ENCODE measurements around the gene MYPOP.
A peak's percentile ranks its signal among the peaks of the same experiment; 100 is the strongest.

MYPOP gene, protein sequence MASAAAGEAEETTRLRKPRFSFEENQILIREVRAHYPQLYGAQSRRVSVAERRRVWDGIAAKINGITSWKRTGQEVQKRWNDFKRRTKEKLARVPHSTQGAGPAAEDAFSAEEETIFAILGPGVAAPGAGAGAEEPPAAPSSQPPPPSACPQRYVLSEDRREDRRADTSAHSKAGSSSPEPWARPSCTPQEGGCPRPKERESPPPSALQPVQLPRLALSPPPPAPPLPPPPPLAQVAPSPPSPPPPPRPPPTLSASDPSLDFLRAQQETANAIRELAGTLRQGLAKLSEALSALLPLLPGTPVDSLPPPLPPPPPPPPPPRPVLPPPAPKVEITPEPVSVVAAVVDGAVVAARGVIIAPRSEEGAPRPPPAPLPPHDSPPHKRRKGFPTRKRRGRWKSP

GRCh38 chr19:45901912-45902650 is at the start of gene MYPOP:
MYPOP (minus strand) TSS chr19:45902613; CDS start chr19:45901773, 840 bp downstream.
- DNase-seq: no peak

GRCh38 chr19:45947926-45948325 is 45.5 kb upstream of the MYPOP start:
- no peak for DNase-seq

- DNase-seq: no peak
Measured at GRCh38 chr19:45940515-45940805, 38.0 kb upstream of the MYPOP start.

DNA sequence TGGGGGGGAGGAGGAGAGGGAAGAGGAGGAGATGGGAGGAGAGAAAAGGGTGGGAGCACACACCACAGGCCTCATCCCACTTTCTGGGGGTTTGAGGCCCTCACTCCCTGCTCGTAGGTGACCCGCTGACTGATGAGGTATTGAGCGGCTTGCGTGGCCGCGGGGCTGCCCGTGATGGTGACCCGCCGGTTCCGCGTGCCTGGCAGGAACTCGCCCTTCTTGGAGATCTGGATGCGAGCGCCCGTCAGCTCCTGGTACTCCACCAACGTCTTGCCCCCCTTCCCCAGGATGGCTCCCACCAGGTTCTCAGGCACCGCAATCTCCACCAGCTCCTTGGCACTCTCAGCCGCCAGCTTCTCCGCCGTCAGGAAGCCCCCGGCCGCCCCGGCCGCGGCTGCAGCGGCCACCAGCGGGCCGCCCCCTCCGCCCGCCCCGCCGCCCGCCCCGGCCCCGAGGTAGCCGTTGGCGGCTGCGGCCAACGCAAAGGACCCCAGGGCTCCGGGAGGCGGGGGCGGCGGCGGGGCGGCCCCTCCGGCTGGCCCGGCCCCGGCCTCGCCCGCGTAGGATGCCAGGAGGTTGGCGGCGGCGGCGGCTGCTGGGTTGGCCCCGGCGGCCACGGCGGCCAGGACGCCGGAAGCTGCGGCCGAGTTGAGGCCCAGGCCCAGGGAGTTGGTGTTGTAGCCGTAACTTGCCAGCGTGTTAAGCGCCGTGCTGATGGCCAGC is 37.5 kb upstream of the MYPOP start:
- DNase-seq: no peak

DNA sequence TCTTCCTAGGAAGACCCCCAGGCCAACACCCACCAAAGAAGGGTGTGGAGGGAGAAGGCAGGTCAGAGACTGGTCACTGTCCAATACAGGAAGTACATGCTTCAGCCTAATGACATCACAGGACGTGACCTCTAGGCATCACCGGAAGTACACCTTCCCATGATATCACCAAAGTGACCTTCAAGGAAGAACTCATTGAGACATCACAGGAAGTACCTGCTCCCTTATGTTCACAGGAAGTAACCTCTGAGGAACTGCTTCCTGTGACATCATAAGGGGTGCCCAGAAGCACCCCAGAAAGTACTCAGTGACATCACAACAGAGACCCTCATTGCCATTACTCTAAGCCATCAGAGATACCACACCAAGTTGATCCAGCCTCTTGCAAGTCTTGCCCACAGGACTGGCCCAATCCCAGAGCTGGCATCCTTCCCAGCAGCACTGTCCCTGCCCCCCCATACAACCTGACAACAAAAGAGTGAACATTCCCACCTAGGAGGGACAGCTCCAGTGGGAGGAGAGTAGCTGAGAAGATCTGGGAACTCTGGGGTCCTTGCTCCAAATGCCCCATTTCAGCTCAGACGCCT is 36.4 kb upstream of the MYPOP start:
- no peak for DNase-seq

DNA sequence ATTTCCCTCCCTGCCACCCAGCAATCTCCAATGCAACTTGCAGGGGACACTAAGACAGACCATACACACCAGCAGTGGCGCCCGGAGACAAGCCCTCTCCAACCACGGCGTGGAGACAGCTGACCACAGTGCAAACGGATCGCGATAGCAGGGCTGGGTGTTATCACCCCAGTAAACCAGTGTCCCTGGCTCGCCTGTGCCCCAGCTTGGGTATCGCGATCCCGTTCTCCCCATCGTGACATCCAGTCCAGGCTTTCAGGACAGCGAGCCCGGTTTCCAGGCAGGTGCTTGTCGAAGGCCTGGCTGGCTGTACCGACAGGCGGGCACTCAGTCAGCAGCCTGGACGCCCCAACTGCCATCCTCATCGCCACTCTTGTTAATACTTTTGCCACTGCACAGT is 32.9 kb upstream of the MYPOP start:
- no peak for DNase-seq

GRCh38 chr19:45934551-45935230 is 32.3 kb upstream of the MYPOP start:
- no peak for DNase-seq

DNA sequence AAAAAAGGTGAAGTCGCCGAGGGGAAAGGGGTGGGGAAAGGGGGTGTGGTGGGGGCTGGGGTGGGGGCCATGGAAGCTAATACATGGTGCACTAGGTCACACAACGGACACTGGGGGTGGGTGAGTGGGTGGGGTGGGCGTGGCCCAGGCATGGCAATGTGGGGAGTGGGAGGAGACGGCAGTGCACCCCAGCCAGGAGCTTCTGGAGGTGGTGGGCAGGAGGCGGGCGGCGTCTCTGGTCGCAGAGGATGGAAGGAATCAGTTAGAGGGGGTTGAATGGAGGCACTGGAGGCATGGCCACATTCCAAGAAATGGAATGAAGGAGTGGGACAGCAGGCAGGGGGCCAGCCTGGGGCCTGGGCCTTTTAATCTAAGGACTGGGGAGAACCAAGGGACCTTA is 31.3 kb upstream of the MYPOP start:
- no peak for DNase-seq

DNA sequence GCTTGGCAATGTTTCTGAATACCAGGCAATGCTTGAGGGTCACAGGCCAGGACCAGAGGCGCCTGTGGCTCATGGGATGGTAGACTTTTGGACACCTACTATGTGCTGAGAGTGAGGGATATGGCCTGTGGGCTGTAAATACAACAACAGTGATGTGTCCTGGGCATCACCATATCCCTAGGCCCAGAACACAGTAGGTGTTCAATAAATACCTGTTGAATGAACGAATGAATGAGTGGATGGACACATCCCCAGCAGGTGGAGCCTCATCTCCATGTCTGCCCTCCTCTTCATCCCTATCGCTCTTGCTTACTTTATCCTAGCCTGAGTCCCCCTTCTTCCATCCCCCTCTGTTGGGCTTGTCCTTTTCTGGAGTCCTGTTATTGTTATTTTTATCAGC is 28.6 kb upstream of the MYPOP start:
- DNase-seq: no peak

- no peak for DNase-seq
Measured at GRCh38 chr19:45929247-45929646, 26.8 kb upstream of the MYPOP start.

GRCh38 chr19:45927565-45928261 is 25.3 kb upstream of the MYPOP start:
- peak; percentile 84 for DNase-seq

DNA sequence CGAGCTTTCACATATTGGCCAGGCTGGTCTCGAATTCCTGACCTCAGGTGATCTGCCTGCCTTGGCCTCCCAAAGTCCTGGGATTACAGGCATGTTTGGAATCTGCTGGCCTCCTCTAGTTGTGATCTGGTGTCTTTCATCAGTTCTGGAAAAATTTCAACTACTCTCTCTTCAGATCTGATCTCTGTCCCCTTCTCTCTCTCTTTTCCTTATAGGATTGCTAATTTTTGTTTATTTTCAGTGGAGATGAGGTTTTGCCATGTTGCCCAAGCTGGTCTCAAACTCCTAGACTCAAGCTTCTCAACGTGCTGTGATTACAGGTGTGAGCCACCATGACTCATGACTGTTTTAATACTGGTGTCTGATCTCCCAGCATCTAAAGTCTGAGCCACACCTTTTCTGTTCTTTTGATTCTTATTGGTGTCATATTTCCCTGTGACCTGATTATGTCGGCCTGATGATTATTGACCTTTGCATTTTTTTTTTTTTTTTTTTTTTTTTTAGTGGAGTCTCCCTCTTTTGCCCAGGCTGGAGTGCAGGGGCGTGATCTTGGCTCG is 22.6 kb upstream of the MYPOP start:
- DNase-seq: no peak

GRCh38 chr19:45922281-45922680 is 19.9 kb upstream of the MYPOP start:
- no peak for DNase-seq

- DNase-seq: no peak
Measured at GRCh38 chr19:45920458-45920857, 18.0 kb upstream of the MYPOP start.

GRCh38 chr19:45919678-45920077 is 17.3 kb upstream of the MYPOP start:
- no peak for DNase-seq

GRCh38 chr19:45918721-45919120 is 16.3 kb upstream of the MYPOP start:
- no peak for DNase-seq

- no peak for DNase-seq
Measured at GRCh38 chr19:45917421-45918091, 15.1 kb upstream of the MYPOP start.

DNA sequence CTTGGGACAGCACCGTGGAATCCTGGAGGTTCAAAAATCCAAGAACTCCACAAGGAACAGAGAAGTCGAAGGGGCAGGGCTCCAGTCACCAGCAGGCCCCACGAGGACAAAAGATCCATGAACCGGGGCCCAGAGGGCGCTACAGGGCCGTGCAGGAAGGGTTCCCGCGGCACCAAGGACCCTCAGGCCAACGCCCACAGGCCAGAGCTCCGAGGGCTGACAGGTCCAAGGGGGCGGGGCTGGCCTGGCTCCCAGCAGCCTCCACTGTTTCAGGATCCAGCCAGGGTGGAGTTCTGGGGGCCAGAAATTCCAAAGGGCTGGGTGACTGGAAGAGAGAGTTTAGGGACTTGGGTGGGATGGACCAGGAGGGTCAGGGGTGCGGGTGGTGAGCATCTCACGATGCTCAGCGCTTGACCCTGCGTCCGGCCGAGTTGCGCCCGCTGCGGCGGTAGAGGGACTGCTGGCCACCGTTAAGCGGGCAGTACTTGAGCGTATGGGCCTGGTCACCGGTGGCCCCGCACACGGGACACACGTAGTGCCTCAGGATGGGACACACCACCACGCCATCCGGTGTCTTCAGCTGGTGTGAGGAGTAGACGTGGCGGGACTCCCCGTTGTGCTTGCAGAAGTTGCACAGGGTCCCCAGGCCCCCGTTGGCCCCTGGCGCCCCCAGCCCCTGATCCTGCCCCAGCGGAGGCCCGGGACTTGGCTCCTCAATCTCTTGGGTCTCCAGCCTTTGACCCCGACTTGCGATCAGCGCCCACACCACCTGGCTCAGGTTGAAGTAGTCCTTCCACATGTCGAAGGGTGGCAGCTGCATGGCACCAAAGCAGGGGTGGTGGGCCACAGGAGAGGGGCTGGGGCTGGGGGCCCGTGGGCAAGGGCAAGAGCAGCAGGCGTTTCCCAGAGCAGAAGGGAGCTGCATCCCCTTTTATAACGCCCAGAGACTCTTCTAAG is 11.7 kb upstream of the MYPOP start, which contains the start of gene NANOS2:
NANOS2 (minus strand) TSS at position 905 of the 957 bp plus-strand sequence; CDS start at position 820, 85 bp downstream.
- no peak for DNase-seq

DNA sequence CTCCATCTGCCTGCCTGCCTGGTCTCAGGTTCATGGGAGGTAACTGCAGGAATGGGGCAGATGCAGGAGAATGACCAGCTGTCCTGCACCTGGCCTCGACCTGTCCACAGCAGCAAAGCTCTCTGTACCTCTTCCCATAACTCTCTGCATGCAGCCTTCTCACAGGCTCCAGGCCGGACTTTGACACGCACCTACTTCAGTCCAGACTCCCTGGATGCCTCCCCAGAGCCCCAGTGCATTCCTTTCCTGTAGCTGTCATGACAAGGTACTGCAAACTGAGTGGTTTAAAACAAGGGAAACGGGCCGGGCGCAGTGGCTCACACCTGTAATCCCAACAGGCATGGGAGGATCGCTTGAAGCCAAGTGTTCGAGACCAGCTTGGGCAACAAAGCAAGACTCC is 8.9 kb upstream of the MYPOP start:
- DNase-seq: no peak

- DNase-seq: no peak
Measured at GRCh38 chr19:45908956-45909355, 6.5 kb upstream of the MYPOP start.

All from stimulated activated naive CD4-positive, alpha-beta T cell treated with Interleukin-2 at 50 U/mL for 16 hours (primary cell).